Panc1 (cell line): Measurements from ENCODE around the gene C4orf51. TPM values are rescaled to one million over a fixed set of nuclear protein-coding genes. Genes with fewer than 3 reads are reported as not detected.

Experiments
- ATAC-seq: fragments of 200-7000 bp; cut with Tn5 transposase; 2 replicates; pipeline ENCODE4 v1.9.1; 2020; ENCODE audit warnings: mild to moderate bottlenecking, moderate library complexity
- BruUV-seq: library from RNA; stranded (reverse); fragments of 400-500 nt; replicated peaks from 2 replicates; lab custom pipeline; 2021; lab: Mats Ljungman, UMichigan
- CTCF ChIA-PET: fragments of 300-600 bp; sonication (Branson Sonifier 250); formaldehyde crosslinking; loops from one replicate; lab custom pipeline; 2022; ENCODE audit warnings: antibody characterized with exemption; lab: Charles Lee
- POLR2A ChIA-PET: fragments of 300-600 bp; sonication (Branson Sonifier 250); formaldehyde crosslinking; loops from one replicate; lab custom pipeline; 2022; ENCODE audit warnings: antibody characterized with exemption; lab: Charles Lee
- DNase-seq: peaks from one replicate; pipeline ENCODE4 v3.0.0-alpha.2; 2010; ENCODE audit warnings: low read depth, low spot score
- H3K27ac ChIP-seq: 2 replicates; pipeline ENCODE4 v1.5.1; 2011; ENCODE audit warnings: mild to moderate bottlenecking, low read length, inconsistent platforms
- H3K27me3 ChIP-seq: fragments of 200-500 bp; sonication (Bioruptor generic); 2 replicates; pipeline ENCODE4 v1.6.0; 2014; ENCODE audit warnings: low read length, inconsistent platforms; ENCODE audit not compliant: control insufficient read depth, insufficient read depth
- H3K36me3 ChIP-seq: fragments of 200-500 bp; sonication (Bioruptor generic); 2 replicates; pipeline ENCODE4 v1.5.1; 2014; ENCODE audit warnings: inconsistent platforms, mild to moderate bottlenecking, low read length, moderate library complexity; ENCODE audit not compliant: control insufficient read depth, insufficient read depth
- H3K4me1 ChIP-seq: 2 replicates; pipeline ENCODE4 v1.5.1; 2011; ENCODE audit warnings: inconsistent platforms, mild to moderate bottlenecking, low read length, moderate library complexity; ENCODE audit not compliant: control insufficient read depth, insufficient read depth
- H3K4me3 ChIP-seq, 2 experiments: 2 replicates each; pipeline ENCODE4 v1.5.1; 2011 to 2012; ENCODE audit warnings: low read depth in 2 of 2, low read length in 2 of 2, mild to moderate bottlenecking in 2 of 2, inconsistent platforms in 1 of 2, moderate library complexity in 1 of 2
- H3K9me3 ChIP-seq: fragments of 200-500 bp; sonication (Bioruptor generic); 2 replicates; pipeline ENCODE4 v1.5.1; 2014; ENCODE audit warnings: low read depth, mild to moderate bottlenecking, inconsistent platforms, low read length, moderate library complexity; ENCODE audit not compliant: control insufficient read depth, insufficient read depth
- POLR2AphosphoS5 ChIP-seq: IDR thresholded peaks from 2 replicates; pipeline ENCODE4 v1.6.1; 2012; ENCODE audit warnings: mild to moderate bottlenecking, low read depth, low read length, moderate library complexity
- SIN3A ChIP-seq: IDR thresholded peaks from 2 replicates; pipeline ENCODE4 v1.6.1; 2012; ENCODE audit warnings: low read depth, mild to moderate bottlenecking, low read length, moderate library complexity, borderline replicate concordance; ENCODE audit not compliant: insufficient read depth
- TCF7L2 ChIP-seq: IDR thresholded peaks from 2 replicates; pipeline ENCODE4 v1.6.1; 2011; ENCODE audit warnings: mild to moderate bottlenecking, low read depth, low read length, inconsistent platforms
- in situ Hi-C: cut with HindIII; loops from 2 replicates; pipeline ENCODE4 v1.10.0; 2016; ENCODE audit warnings: low sequenced_read_pairs, low pct_unique_long_range_greater_than_20kb
- intact Hi-C: fragments of 100-400 bp; cut with micrococcal nuclease; formaldehyde crosslinking; loops from one replicate; pipeline ENCODE4 v1.10.0; 2022; ENCODE audit not compliant: unreplicated experiment
- total RNA-seq: library from RNA; stranded (reverse); gene quantifications from one replicate; pipeline ENCODE4 v1.2.1, GENCODE V29; 2021; ENCODE audit not compliant: unreplicated experiment
- TF ChIP-seq, protein P1 (sequence below): fragments of 450-650 bp; IDR thresholded peaks from 2 replicates; pipeline ENCODE4 v1.5.1; 2017; ENCODE audit warnings: mild to moderate bottlenecking
- TF ChIP-seq, protein P2 (sequence below), 2 experiments: IDR thresholded peaks; 2 replicates each; pipeline ENCODE4 v1.6.1; 2011 to 2012; ENCODE audit warnings: low read depth in 2 of 2, control low read depth in 1 of 2, low read length in 1 of 2, mild to moderate bottlenecking in 1 of 2, moderate library complexity in 1 of 2; ENCODE audit not compliant: insufficient read depth in 1 of 2

The C4orf51 gene
- total RNA-seq, 1 experiment from 2014 or later, result not detected

DNA sequence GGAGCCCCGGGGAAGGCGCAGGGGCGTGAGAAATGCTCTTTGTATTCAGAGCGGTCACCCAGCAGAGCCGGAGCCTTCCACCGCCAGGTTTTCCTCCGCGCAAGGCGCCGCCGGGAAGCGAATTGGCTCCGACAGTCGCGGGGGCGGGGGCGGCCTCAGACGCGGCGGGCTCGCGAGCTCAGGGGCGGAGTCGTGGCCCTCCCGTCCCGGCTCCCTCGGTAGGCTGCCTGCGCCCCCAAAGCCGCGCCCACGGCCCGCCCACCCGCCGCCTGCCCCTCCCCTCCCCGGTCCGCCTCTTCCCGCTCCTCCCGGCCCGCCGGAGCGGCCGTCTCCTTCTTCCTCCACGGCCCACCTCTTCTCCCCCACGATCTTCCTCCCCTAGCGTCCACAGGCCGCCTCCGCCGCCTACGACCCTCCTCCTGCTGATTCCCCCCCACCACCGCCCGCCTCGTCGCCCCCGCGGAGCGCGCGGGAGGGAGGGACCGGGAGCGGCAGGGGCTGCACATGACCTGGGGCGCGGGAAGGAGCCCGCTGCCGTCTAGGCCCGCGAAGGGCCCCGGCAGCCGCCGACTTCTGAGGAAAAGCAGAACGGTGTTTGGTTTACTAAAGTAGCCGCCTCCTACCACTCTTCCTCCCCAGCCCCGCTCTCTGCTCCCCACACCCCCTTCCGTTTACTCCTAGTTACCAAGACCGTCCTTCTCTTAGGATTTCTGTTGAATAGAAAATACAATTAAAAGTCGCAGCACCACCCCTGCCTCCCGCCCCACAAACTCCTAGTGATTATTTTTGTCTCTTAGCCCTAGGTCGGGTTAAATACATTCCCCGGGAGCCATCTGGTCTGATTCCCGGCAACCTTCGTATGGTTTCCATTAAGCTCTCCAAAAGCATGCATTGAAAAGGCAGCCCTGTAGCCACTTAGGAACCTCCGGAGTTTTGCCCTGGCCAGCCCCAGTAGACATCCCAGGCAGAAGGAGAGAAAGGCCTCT lies 53.2 kb downstream of the C4orf51 start:
- Histone ChIP-seq H3K27me3 (no peaks in the 10 kb centered on the region), H3K4me3 (peak overlapping the region; percentile 53 to 70), H3K4me1 (peaks cover 5% of the 10 kb centered on the region; the same call in 1 of the 2 replicates), H3K27ac (peak overlapping the region; percentile 71), H3K9me3 (no peaks in the 10 kb centered on the region), H3K36me3 (no peaks in the 10 kb centered on the region)
- peak; percentile 91 for ATAC-seq
- intact Hi-C loops, result no loop called here
- TF ChIP-seq, protein P1, sequence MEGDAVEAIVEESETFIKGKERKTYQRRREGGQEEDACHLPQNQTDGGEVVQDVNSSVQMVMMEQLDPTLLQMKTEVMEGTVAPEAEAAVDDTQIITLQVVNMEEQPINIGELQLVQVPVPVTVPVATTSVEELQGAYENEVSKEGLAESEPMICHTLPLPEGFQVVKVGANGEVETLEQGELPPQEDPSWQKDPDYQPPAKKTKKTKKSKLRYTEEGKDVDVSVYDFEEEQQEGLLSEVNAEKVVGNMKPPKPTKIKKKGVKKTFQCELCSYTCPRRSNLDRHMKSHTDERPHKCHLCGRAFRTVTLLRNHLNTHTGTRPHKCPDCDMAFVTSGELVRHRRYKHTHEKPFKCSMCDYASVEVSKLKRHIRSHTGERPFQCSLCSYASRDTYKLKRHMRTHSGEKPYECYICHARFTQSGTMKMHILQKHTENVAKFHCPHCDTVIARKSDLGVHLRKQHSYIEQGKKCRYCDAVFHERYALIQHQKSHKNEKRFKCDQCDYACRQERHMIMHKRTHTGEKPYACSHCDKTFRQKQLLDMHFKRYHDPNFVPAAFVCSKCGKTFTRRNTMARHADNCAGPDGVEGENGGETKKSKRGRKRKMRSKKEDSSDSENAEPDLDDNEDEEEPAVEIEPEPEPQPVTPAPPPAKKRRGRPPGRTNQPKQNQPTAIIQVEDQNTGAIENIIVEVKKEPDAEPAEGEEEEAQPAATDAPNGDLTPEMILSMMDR, result no peak
- TF ChIP-seq SIN3A (no peak), POLR2AphosphoS5 (peak; percentile 45; the same call in 1 of the 2 replicates), TCF7L2 (no peak)
- TF ChIP-seq, protein P2, sequence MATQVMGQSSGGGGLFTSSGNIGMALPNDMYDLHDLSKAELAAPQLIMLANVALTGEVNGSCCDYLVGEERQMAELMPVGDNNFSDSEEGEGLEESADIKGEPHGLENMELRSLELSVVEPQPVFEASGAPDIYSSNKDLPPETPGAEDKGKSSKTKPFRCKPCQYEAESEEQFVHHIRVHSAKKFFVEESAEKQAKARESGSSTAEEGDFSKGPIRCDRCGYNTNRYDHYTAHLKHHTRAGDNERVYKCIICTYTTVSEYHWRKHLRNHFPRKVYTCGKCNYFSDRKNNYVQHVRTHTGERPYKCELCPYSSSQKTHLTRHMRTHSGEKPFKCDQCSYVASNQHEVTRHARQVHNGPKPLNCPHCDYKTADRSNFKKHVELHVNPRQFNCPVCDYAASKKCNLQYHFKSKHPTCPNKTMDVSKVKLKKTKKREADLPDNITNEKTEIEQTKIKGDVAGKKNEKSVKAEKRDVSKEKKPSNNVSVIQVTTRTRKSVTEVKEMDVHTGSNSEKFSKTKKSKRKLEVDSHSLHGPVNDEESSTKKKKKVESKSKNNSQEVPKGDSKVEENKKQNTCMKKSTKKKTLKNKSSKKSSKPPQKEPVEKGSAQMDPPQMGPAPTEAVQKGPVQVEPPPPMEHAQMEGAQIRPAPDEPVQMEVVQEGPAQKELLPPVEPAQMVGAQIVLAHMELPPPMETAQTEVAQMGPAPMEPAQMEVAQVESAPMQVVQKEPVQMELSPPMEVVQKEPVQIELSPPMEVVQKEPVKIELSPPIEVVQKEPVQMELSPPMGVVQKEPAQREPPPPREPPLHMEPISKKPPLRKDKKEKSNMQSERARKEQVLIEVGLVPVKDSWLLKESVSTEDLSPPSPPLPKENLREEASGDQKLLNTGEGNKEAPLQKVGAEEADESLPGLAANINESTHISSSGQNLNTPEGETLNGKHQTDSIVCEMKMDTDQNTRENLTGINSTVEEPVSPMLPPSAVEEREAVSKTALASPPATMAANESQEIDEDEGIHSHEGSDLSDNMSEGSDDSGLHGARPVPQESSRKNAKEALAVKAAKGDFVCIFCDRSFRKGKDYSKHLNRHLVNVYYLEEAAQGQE (IDR thresholded peaks at IDR 0.05; ENCODE audit: insufficient read depth in 1 of 2, low read depth in 2 of 2, low read length in 1 of 2), result no peak
- BruUV-seq, result no TSS peak
- CTCF ChIA-PET, result no interaction called here
- DNase-seq, result no peak
- POLR2A ChIA-PET, result interaction anchor here (0.6 kb wide), 2 partner anchors 32 to 61 kb away, joined by 4 to 5 read pairs; no protein-coding TSS in a partner anchor
- in situ Hi-C loops, result no loop called here

GRCh38 chr4:145734031-145734430 lies 54.1 kb downstream of the C4orf51 start:
- DNase-seq (no peak), ATAC-seq (no peak)
- in situ Hi-C loops, result no loop called here
- TF ChIP-seq POLR2AphosphoS5 (no peak), TCF7L2 (no peak)
- Histone ChIP-seq H3K27ac (peak overlapping the region; percentile 71), H3K9me3 (no peaks in the 10 kb centered on the region), H3K4me3 (no peak overlapping the region; a peak in 2 of 4 replicates), H3K4me1 (peaks cover 5% of the 10 kb centered on the region; the same call in 1 of the 2 replicates), H3K36me3 (no peaks in the 10 kb centered on the region), H3K27me3 (no peaks in the 10 kb centered on the region)
- intact Hi-C loops, result no loop called here
- POLR2A ChIA-PET, result interaction anchor here (0.6 kb wide), 1 partner anchor 62 kb away, joined by 5 read pairs; no protein-coding TSS in a partner anchor
- CTCF ChIA-PET, result no interaction called here
- BruUV-seq, result no TSS peak
